Adrenal gland (tissue), 5 donors: ENCODE results near the gene EFNA5.

Experiments
- POLR2A ChIP-seq, 2 donors: fragments of 450-650 bp; IDR thresholded peaks; one replicate each; pipeline ENCODE4 v1.6.1; 2017; ENCODE audit warnings: antibody characterized with exemption in 2 of 2, mild to moderate bottlenecking in 2 of 2, moderate library complexity in 1 of 2
- TF ChIP-seq, protein P1 (sequence below), 6 experiments: fragments of 450-650 bp in 4 of 6; fragments of 200-600 bp in 2 of 6; sonication (generic) in 1 of 6; IDR thresholded peaks; 1 replicate in 5 of 6; 2 replicates in 1 of 6; pipeline versions ENCODE4 v1.5.1 to v1.8.0; 2016 to 2021; ENCODE audit warnings: antibody characterized with exemption in 6 of 6, mild to moderate bottlenecking in 2 of 6, moderate library complexity in 1 of 6
- donor health status: DM: no; HTN: no; CAD: no.

DNA sequence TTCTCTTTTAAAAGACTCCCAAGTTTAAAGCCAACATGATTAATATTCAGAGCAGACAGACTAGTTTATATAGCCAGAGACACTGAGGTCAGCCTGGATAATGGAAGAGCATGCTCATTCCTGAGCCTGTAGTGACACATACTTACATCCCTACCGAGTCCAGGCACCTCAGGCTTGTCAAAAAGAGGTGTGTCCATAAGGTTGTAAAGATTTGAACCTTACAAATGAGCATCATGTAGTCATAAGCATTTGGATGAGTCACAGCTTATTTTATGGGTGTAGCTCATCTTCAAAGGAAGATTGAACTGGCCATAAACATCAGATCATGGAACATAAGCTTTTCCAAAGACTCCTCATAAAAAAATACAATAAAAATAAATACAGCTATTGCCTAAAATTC, 333.5 kb downstream of the EFNA5 start:
- no peak for TF ChIP-seq POLR2A (IDR thresholded peaks at IDR 0.05)
- TF ChIP-seq, protein P1, sequence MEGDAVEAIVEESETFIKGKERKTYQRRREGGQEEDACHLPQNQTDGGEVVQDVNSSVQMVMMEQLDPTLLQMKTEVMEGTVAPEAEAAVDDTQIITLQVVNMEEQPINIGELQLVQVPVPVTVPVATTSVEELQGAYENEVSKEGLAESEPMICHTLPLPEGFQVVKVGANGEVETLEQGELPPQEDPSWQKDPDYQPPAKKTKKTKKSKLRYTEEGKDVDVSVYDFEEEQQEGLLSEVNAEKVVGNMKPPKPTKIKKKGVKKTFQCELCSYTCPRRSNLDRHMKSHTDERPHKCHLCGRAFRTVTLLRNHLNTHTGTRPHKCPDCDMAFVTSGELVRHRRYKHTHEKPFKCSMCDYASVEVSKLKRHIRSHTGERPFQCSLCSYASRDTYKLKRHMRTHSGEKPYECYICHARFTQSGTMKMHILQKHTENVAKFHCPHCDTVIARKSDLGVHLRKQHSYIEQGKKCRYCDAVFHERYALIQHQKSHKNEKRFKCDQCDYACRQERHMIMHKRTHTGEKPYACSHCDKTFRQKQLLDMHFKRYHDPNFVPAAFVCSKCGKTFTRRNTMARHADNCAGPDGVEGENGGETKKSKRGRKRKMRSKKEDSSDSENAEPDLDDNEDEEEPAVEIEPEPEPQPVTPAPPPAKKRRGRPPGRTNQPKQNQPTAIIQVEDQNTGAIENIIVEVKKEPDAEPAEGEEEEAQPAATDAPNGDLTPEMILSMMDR (IDR thresholded peaks at IDR 0.05), result no peak
